Trophoblast cell (in vitro differentiated cells and primary cell): ENCODE results near the gene UST.

Experiments used
- DNase-seq, 2 donors: peaks; one replicate each; pipeline ENCODE4 v3.0.0-alpha.2; 2016
- H2AFZ ChIP-seq: 2 replicates; pipeline ENCODE4 v1.6.1; 2013; ENCODE audit warnings: low read length, moderate library complexity, mild to moderate bottlenecking; ENCODE audit not compliant: insufficient read depth, poor library complexity
- H2AK5ac ChIP-seq: 2 replicates; pipeline ENCODE4 v1.6.1; 2013; ENCODE audit warnings: mild to moderate bottlenecking, low read length
- H2BK120ac ChIP-seq: 2 replicates; pipeline ENCODE4 v1.6.1; 2013; ENCODE audit warnings: low read length, mild to moderate bottlenecking, moderate library complexity; ENCODE audit not compliant: insufficient read depth, poor library complexity
- H2BK12ac ChIP-seq: 2 replicates; pipeline ENCODE4 v1.6.1; 2013; ENCODE audit warnings: mild to moderate bottlenecking, low read length, moderate library complexity
- H2BK5ac ChIP-seq: 2 replicates; pipeline ENCODE4 v1.6.1; 2013; ENCODE audit warnings: low read length, low read depth, moderate library complexity, mild to moderate bottlenecking; ENCODE audit not compliant: poor library complexity
- H3K14ac ChIP-seq: 2 replicates; pipeline ENCODE4 v1.6.1; 2013; ENCODE audit warnings: mild to moderate bottlenecking, low read length
- H3K18ac ChIP-seq: 2 replicates; pipeline ENCODE4 v1.6.1; 2013; ENCODE audit warnings: mild to moderate bottlenecking, low read length
- H3K23ac ChIP-seq: 2 replicates; pipeline ENCODE4 v1.6.1; 2013; ENCODE audit warnings: low read length
- H3K27ac ChIP-seq: 2 replicates; pipeline ENCODE4 v1.5.1; 2013; ENCODE audit warnings: low read depth, mild to moderate bottlenecking, inconsistent platforms, low read length, moderate library complexity
- H3K27me3 ChIP-seq: 2 replicates; pipeline ENCODE4 v1.6.1; 2013; ENCODE audit warnings: inconsistent platforms, mild to moderate bottlenecking, low read length, moderate library complexity; ENCODE audit not compliant: insufficient read depth
- H3K36me3 ChIP-seq, 2 experiments: 1 replicate in 1 of 2; 2 replicates in 1 of 2; pipeline ENCODE4 v1.6.1; 2013; ENCODE audit warnings: low read length in 2 of 2, mild to moderate bottlenecking in 2 of 2, moderate library complexity in 1 of 2; ENCODE audit not compliant: insufficient read depth in 2 of 2, control insufficient read depth in 1 of 2
- H3K4ac ChIP-seq: 2 replicates; pipeline ENCODE4 v1.6.1; 2013; ENCODE audit warnings: low read depth, mild to moderate bottlenecking, low read length, moderate library complexity
- H3K4me1 ChIP-seq, 2 experiments: 1 replicate in 1 of 2; 2 replicates in 1 of 2; pipeline ENCODE4 v1.6.1; 2013; ENCODE audit warnings: low read length in 2 of 2, mild to moderate bottlenecking in 2 of 2, moderate library complexity in 1 of 2; ENCODE audit not compliant: insufficient read depth in 2 of 2, control insufficient read depth in 1 of 2
- H3K4me2 ChIP-seq: 2 replicates; pipeline ENCODE4 v1.6.1; 2013; ENCODE audit warnings: inconsistent platforms, mild to moderate bottlenecking, low read length, moderate library complexity
- H3K4me3 ChIP-seq: 2 replicates; pipeline ENCODE4 v1.5.1; 2013; ENCODE audit warnings: mild to moderate bottlenecking, low read depth, low read length, inconsistent platforms
- H3K79me1 ChIP-seq: one replicate; pipeline ENCODE4 v1.6.1; 2013; ENCODE audit warnings: low read length
- H3K79me2 ChIP-seq: 2 replicates; pipeline ENCODE4 v1.6.1; 2013; ENCODE audit warnings: low read length, mild to moderate bottlenecking; ENCODE audit not compliant: control insufficient read depth, insufficient read depth, poor library complexity
- H3K9ac ChIP-seq: 2 replicates; pipeline ENCODE4 v1.6.1; 2013; ENCODE audit warnings: mild to moderate bottlenecking, low read length
- H3K9me3 ChIP-seq: 2 replicates; pipeline ENCODE4 v1.6.1; 2013; ENCODE audit warnings: low read depth, mild to moderate bottlenecking, control low read depth, inconsistent platforms, low read length; ENCODE audit not compliant: insufficient read depth
- H4K12ac ChIP-seq: 2 replicates; pipeline ENCODE4 v1.6.1; 2013; ENCODE audit warnings: low read depth, mild to moderate bottlenecking, low read length, moderate library complexity
- H4K8ac ChIP-seq: 2 replicates; pipeline ENCODE4 v1.6.1; 2013; ENCODE audit warnings: low read depth, mild to moderate bottlenecking, low read length, moderate library complexity
- H4K91ac ChIP-seq: one replicate; pipeline ENCODE4 v1.6.1; 2013; ENCODE audit warnings: low read depth, mild to moderate bottlenecking, low read length, moderate library complexity
- WGBS: extraction: QIAGEN DNeasy Blood & Tissue Kit; methylation state at CpG from one replicate; pipeline ENCODE4 v1.1.7; 2013; ENCODE audit warnings: missing lambda C conversion rate; ENCODE audit not compliant: insufficient read length, insufficient coverage; ENCODE audit errors: extremely low coverage; 5-methylcytosine and 5-hydroxymethylcytosine counted together

The UST gene

GRCh38 chr6:148925701-148926100 lies 178.9 kb downstream of the UST start:
- Histone ChIP-seq H3K36me3 (no peaks in the 10 kb centered on the region), H3K79me1 (no peaks in the 10 kb centered on the region), H2AK5ac (no peak overlapping the region), H3K18ac (no peak overlapping the region), H3K27ac (no peak overlapping the region), H3K27me3 (no peaks in the 10 kb centered on the region), H4K91ac (no peak overlapping the region), H3K23ac (no peak overlapping the region), H4K12ac (no peak overlapping the region), H2BK5ac (no peak overlapping the region), H3K9ac (no peak overlapping the region), H2BK12ac (no peak overlapping the region), H4K8ac (no peak overlapping the region), H3K4ac (no peak overlapping the region), H2BK120ac (no peak overlapping the region), H3K4me1 (no peaks in the 10 kb centered on the region), H3K9me3 (peaks cover 2% of the 10 kb centered on the region), H3K4me2 (no peak overlapping the region), H3K14ac (no peak overlapping the region), H3K4me3 (no peak overlapping the region), H2AFZ (no peak overlapping the region), H3K79me2 (no peaks in the 10 kb centered on the region)
- WGBS = no CpG with 5 or more reads among the region's 2 CpGs
- no peak for DNase-seq

- H4K91ac ChIP-seq = no peak overlapping the region
- H3K27me3 ChIP-seq = no peaks in the 10 kb centered on the region
- H3K4me3 ChIP-seq = no peak overlapping the region
- H3K4me2 ChIP-seq = no peak overlapping the region
- H3K23ac ChIP-seq = no peak overlapping the region
- no peak overlapping the region for H3K14ac ChIP-seq
- H3K79me2 ChIP-seq = no peaks in the 10 kb centered on the region
- H2AFZ ChIP-seq = no peak overlapping the region
- no peak overlapping the region for H2BK12ac ChIP-seq
- no peak overlapping the region for H2BK5ac ChIP-seq
- no CpG with 5 or more reads among the region's 2 CpGs for WGBS
- H3K4me1 ChIP-seq = no peaks in the 10 kb centered on the region
- H4K12ac ChIP-seq = no peak overlapping the region
- H3K9me3 ChIP-seq = peaks cover 2% of the 10 kb centered on the region
- no peak overlapping the region for H3K4ac ChIP-seq
- H3K18ac ChIP-seq = no peak overlapping the region
- H4K8ac ChIP-seq = no peak overlapping the region
- H2BK120ac ChIP-seq = no peak overlapping the region
- no peak overlapping the region for H2AK5ac ChIP-seq
- H3K79me1 ChIP-seq = no peaks in the 10 kb centered on the region
- no peak overlapping the region for H3K27ac ChIP-seq
- DNase-seq = no peak
- H3K36me3 ChIP-seq = no peaks in the 10 kb centered on the region
- H3K9ac ChIP-seq = no peak overlapping the region
These were observed 179.6 kb downstream of the UST start for GRCh38 chr6:148926478-148926877.

- no peak overlapping the region for H3K14ac ChIP-seq
- no peak overlapping the region for H2BK5ac ChIP-seq
- H3K4me2 ChIP-seq = no peak overlapping the region
- no peaks in the 10 kb centered on the region for H3K27me3 ChIP-seq
- H4K8ac ChIP-seq = no peak overlapping the region
- H3K18ac ChIP-seq = no peak overlapping the region
- no peak overlapping the region for H4K91ac ChIP-seq
- H3K27ac ChIP-seq = no peak overlapping the region
- no peak overlapping the region for H2BK12ac ChIP-seq
- H3K23ac ChIP-seq = no peak overlapping the region
- H3K36me3 ChIP-seq = no peaks in the 10 kb centered on the region
- no peak overlapping the region for H2AFZ ChIP-seq
- no peak overlapping the region for H3K4me3 ChIP-seq
- no CpG with 5 or more reads among the region's 1 CpG for WGBS
- H3K9ac ChIP-seq = no peak overlapping the region
- no peak overlapping the region for H4K12ac ChIP-seq
- no peaks in the 10 kb centered on the region for H3K79me2 ChIP-seq
- H2BK120ac ChIP-seq = no peak overlapping the region
- no peaks in the 10 kb centered on the region for H3K79me1 ChIP-seq
- no peaks in the 10 kb centered on the region for H3K4me1 ChIP-seq
- peaks cover 2% of the 10 kb centered on the region for H3K9me3 ChIP-seq
- no peak overlapping the region for H2AK5ac ChIP-seq
- DNase-seq = no peak
- no peak overlapping the region for H3K4ac ChIP-seq
These were observed 180.8 kb downstream of the UST start for GRCh38 chr6:148927586-148927985.

- peaks cover 2% of the 10 kb centered on the region for H3K9me3 ChIP-seq
- H3K18ac ChIP-seq = no peak overlapping the region
- no peaks in the 10 kb centered on the region for H3K4me1 ChIP-seq
- H3K4me3 ChIP-seq = no peak overlapping the region
- H4K8ac ChIP-seq = no peak overlapping the region
- H3K79me1 ChIP-seq = no peaks in the 10 kb centered on the region
- H3K4ac ChIP-seq = no peak overlapping the region
- H3K23ac ChIP-seq = no peak overlapping the region
- H4K91ac ChIP-seq = no peak overlapping the region
- H3K27ac ChIP-seq = no peak overlapping the region
- H3K79me2 ChIP-seq = no peaks in the 10 kb centered on the region
- no peak overlapping the region for H2BK5ac ChIP-seq
- peak; percentile 56 to 86 for DNase-seq
- no peak overlapping the region for H2AFZ ChIP-seq
- H3K4me2 ChIP-seq = no peak overlapping the region
- no peaks in the 10 kb centered on the region for H3K27me3 ChIP-seq
- no CpG with 5 or more reads among the region's 1 CpG for WGBS
- no peak overlapping the region for H4K12ac ChIP-seq
- no peaks in the 10 kb centered on the region for H3K36me3 ChIP-seq
- H2AK5ac ChIP-seq = no peak overlapping the region
- H3K14ac ChIP-seq = no peak overlapping the region
- no peak overlapping the region for H2BK12ac ChIP-seq
- no peak overlapping the region for H3K9ac ChIP-seq
- H2BK120ac ChIP-seq = no peak overlapping the region
These were observed 182.0 kb downstream of the UST start for GRCh38 chr6:148928811-148929210.
